Choroid plexus epithelial cell (primary cell): ENCODE data around the gene SLC7A6OS.

Source experiments
- DNase-seq: peaks from one replicate; pipeline ENCODE4 v3.0.0-alpha.2; 2010; ENCODE audit warnings: low read depth
- H3K4me3 ChIP-seq: 2 replicates; pipeline ENCODE4 v1.5.1; 2011; ENCODE audit warnings: low read depth, mild to moderate bottlenecking, control low read depth, low read length, moderate library complexity
- CTCF ChIP-seq: conservative IDR thresholded peaks from 2 replicates; pipeline ENCODE4 v1.5.1; 2011; ENCODE audit warnings: low read depth, mild to moderate bottlenecking, control low read depth, inconsistent platforms, low read length, moderate library complexity

The SLC7A6OS gene

GRCh38 chr16:68350813-68351350 lies 40.1 kb upstream of the SLC7A6OS start:
- no peak overlapping the region for H3K4me3 ChIP-seq
- DNase-seq: no peak
- TF ChIP-seq CTCF: no peak

GRCh38 chr16:68349838-68350410 lies 39.2 kb upstream of the SLC7A6OS start:
- no peak for TF ChIP-seq CTCF
- no peak overlapping the region for H3K4me3 ChIP-seq
- no peak for DNase-seq

GRCh38 chr16:68348639-68349445 lies 38.1 kb upstream of the SLC7A6OS start:
- no peak for TF ChIP-seq CTCF
- DNase-seq: no peak
- H3K4me3 ChIP-seq: no peak overlapping the region

- no peak for DNase-seq
- no peak overlapping the region for H3K4me3 ChIP-seq
- TF ChIP-seq CTCF: no peak
These were observed 36.9 kb upstream of the SLC7A6OS start for GRCh38 chr16:68347605-68348004.

GRCh38 chr16:68346892-68347480 lies 36.2 kb upstream of the SLC7A6OS start:
- H3K4me3 ChIP-seq: no peak overlapping the region
- no peak for DNase-seq
- TF ChIP-seq CTCF: no peak

- no peak for DNase-seq
- no peak overlapping the region for H3K4me3 ChIP-seq
- TF ChIP-seq CTCF: no peak
These were observed 35.4 kb upstream of the SLC7A6OS start for GRCh38 chr16:68345958-68346635.
